ENCODE results near the gene GRN. TPM values are rescaled to one million over a fixed set of nuclear protein-coding genes. Genes with fewer than 3 reads are reported as not detected.

The GRN gene
- total RNA-seq, 4 donors from 2014 or later: 159 to 223 (median 188) TPM

GRCh38 chr17:44382917-44383316, 37.8 kb downstream of the GRN start:
- WGBS, 2 donors: 83 to 84% methylated on average over 6 of the region's 6 CpGs
- Histone ChIP-seq H3K27ac (no peak overlapping the region), H3K27me3 (peaks cover 0 to 16% of the 10 kb centered on the region in 2 donors), H3K4me3 (no peak overlapping the region), H3K36me3 (no peaks in the 10 kb centered on the region), H3K9me3 (no peaks in the 10 kb centered on the region), H3K4me1 (peaks cover 0 to 19% (median 14%) of the 10 kb centered on the region in 4 donors)
- TF ChIP-seq CTCF (IDR thresholded peaks at IDR 0.05): no peak
- TF ChIP-seq POLR2A (IDR thresholded peaks at IDR 0.05): no peak
- no peak for TF ChIP-seq EP300 (IDR thresholded peaks at IDR 0.05)
- no peak for DNase-seq (ENCODE audit: low spot score in 2 of 2)

GRCh38 chr17:44383363-44383762, 38.3 kb downstream of the GRN start:
- DNase-seq (ENCODE audit: low spot score in 2 of 2): no peak
- Histone ChIP-seq H3K27ac (no peak overlapping the region), H3K27me3 (peaks cover 0 to 16% of the 10 kb centered on the region in 2 donors), H3K4me1 (peaks cover 0 to 19% (median 14%) of the 10 kb centered on the region in 4 donors), H3K9me3 (no peaks in the 10 kb centered on the region), H3K36me3 (no peaks in the 10 kb centered on the region), H3K4me3 (no peak overlapping the region)
- WGBS, 2 donors: 87 to 94% methylated on average over 6 to 11 of the region's 15 CpGs
- TF ChIP-seq EP300 (IDR thresholded peaks at IDR 0.05) (no peak), POLR2A (IDR thresholded peaks at IDR 0.05) (no peak), CTCF (IDR thresholded peaks at IDR 0.05) (no peak)

GRCh38 chr17:44383861-44384260, 38.8 kb downstream of the GRN start:
- H3K4me1 ChIP-seq: peaks cover 0 to 19% (median 14%) of the 10 kb centered on the region in 4 donors
- H3K9me3 ChIP-seq: no peaks in the 10 kb centered on the region
- H3K27ac ChIP-seq: no peak overlapping the region
- no peak overlapping the region for H3K4me3 ChIP-seq
- peaks cover 0 to 16% of the 10 kb centered on the region in 2 donors for H3K27me3 ChIP-seq
- TF ChIP-seq POLR2A (IDR thresholded peaks at IDR 0.05): no peak
- TF ChIP-seq CTCF (IDR thresholded peaks at IDR 0.05): no peak
- no peak for TF ChIP-seq EP300 (IDR thresholded peaks at IDR 0.05)
- H3K36me3 ChIP-seq: no peaks in the 10 kb centered on the region
- WGBS, 2 donors: 71 to 75% methylated on average over 16 of the region's 16 CpGs
- DNase-seq (ENCODE audit: low spot score in 2 of 2): no peak

GRCh38 chr17:44384281-44384822, 39.2 kb downstream of the GRN start:
- H3K27ac ChIP-seq: no peak overlapping the region
- peaks cover 0 to 2% (median 0%) of the 10 kb centered on the region in 3 donors for H3K36me3 ChIP-seq
- peak overlapping the region in 2 of 4 donors; percentile 24 to 59 for H3K4me3 ChIP-seq

More at GRCh38 chr17:44384281-44384822, 39.2 kb downstream of the GRN start:
- WGBS, 2 donors: 27 to 28% methylated on average over 25 of the region's 29 CpGs
- no peak for DNase-seq (ENCODE audit: low spot score in 2 of 2)
- peaks cover 0 to 16% of the 10 kb centered on the region in 2 donors for H3K27me3 ChIP-seq
- TF ChIP-seq CTCF (IDR thresholded peaks at IDR 0.05) (no peak), POLR2A (IDR thresholded peaks at IDR 0.05) (no peak), EP300 (IDR thresholded peaks at IDR 0.05) (no peak)
- H3K4me1 ChIP-seq: peaks cover 0 to 21% (median 14%) of the 10 kb centered on the region in 4 donors
- H3K9me3 ChIP-seq: no peaks in the 10 kb centered on the region
